HG03097 (cell line): ENCODE data around the gene WDR45B.

Experiments
- ATAC-seq: cut with Tn5 transposase; IDR thresholded peaks from one replicate; pipeline ENCODE4 v1.9.1; 2021; ENCODE audit not compliant: unreplicated experiment, low FRiP score

Gene WDR45B

DNA sequence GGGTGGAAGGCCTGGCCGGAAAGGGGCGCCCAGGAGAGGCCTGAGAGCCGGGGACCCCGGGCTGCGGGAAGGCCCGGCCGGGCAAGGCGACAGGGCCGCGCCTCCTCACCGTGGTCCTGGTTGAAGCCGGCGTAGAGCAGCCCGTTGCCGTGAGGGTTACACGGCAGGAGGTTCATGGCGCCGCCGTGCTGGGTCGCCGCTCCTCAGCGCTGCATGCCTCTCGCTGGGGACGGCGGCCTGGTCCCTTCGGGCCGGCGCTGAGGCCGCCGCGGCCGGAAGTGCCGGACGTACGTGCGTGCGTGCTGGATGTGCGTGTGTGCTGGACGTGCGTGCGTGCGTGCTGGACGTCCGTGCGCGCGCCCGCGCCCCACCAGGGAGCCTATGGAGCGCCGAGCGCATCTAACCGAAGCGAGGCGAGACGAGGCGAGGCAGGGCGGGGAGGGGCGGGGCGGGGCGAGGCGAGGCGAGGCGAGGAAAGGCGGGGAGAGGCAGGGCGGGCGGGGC, at the start of gene WDR45B:
TSS of gene WDR45B (minus strand) at position 280 of the 504 bp plus-strand sequence. CDS start at position 176, 104 bp downstream.
- ATAC-seq: peak; percentile 76

GRCh38 chr17:82697808-82698064, 49.5 kb upstream of the WDR45B start:
- ATAC-seq: no peak

DNA sequence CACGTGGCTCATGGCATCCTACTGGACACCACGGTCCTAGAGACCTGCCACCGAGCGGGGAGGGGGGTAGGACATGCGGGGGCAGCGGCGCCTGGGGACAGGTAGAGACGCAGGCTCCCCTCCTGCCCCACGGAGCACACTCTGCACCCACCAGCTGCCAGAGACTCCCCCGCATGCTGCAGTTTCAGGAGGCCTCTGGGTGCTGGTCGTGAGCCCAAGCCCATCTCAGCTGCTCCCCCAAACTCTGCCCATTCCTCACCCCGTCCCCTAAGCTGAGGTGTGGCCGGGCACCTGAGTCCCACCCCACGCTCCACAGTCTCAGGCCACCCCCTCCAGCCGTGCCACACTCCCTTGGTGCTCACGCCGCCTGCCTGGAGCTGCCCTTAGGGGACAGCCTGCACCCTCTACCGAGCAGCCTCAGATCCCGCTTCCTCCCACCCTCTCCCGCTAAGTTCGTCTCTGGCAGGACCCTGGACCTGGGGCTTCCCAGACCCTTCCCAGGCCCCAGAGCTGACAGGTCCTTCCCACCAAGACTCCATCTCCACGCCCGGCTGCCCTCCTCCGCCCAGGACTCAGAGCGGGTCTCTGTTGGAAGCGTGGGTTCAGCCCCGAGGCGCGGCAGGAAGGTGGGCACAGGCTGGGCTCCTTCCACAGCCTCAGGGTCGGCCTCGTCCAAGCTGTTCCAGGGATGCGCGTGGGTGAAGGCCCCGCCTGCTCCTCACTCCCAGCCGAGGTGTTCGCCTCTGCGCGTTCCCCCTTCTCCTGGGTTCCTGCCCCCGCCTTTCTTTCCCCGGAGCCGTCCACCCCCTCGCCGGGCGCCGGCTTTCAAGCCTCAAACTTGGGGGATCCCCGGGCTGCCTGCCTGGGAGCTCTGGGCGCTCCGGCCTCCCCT, 48.9 kb upstream of the WDR45B start:
- no peak for ATAC-seq

DNA sequence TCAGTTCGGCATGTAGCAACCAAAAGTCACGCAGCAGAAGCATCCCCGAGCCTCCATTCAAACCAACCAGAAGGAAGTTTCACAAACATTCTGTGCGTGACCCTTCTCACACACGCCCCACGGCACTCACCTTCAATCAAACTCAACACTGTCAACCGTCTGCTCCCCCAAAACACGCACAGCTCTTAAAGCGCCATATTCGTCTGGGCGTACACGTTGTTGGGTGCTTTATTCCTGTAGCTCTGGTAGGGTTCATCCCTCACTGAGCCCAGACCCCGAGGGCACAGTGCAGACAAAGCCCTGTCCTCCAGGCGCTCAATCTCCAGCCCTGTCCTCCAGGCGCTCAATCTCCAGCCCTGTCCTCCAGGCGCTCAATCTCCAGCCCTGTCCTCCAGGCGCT, 48.0 kb upstream of the WDR45B start:
- no peak for ATAC-seq

DNA sequence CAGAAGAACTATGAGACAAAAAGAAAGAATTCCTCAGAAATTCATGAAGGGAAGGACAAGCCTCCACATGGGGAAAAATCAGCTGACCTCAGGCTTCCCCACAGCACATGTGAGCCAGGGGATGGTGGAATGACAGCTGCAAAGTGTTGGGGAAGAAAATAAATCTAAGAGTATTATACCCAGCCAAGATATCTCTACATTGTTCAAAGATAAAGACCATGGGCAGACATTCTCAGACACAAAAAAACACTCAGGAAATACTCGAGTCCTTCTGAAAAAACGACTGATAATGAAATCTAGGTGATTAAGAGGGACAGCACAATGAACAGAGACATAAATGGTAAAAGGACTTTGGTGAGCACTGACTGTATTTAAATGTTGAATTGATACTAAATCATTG, 46.4 kb upstream of the WDR45B start:
- ATAC-seq: no peak

- ATAC-seq: no peak
Measured at GRCh38 chr17:82693168-82693867, 45.1 kb upstream of the WDR45B start.

DNA sequence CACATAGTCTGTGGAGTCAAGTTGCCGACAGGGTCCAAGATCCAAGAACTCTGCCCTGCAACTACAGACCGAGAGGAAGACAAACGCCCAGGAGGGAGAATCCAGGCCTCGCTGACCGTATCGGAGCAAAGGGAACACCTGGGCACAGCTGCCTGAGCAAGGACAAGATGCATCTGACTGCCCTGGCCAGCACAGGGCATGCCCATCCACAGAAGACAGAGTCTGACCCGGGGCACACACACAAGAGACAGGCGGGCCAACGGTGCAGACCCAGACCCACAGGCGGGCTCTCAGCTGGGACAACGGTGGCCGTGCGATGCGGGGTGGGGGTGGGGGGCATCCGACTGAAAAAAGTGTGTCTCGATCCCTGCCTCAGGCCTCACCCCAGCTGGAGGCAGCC, 44.0 kb upstream of the WDR45B start:
- ATAC-seq: no peak

GRCh38 chr17:82691714-82692113, 43.5 kb upstream of the WDR45B start:
- ATAC-seq: no peak

DNA sequence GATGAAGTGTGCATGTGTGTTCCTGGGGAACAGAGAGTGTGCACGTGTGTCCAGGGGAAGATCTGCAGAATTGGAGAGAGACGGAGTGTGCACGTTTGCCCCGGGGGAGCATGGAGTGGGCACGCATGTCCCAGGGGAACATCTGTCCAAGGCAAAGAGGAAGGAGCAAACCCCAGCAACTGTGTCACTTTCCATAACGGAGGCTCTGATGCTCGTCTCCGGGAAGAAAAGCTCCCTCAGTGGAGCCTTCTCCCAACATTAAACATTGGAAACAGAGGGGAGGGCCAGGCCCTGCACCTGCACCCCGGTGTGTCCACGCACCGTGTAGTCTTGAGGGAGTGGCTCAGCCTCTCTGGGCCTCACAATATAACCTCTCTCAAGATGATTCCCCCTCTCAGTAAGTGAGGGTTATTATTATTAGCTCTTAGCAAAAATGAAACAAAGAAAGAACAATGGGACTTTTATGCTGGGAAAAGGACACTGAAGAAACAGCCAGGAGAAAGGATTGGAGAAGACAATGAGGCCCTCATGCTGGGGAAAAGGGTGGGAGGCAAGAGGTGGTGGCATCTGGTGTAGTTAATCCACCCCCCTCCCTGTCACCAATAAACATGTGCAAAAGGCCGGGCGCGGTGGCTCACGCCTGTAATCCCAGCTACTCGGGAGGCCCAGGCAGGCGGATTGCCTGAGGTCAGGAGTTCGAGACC, 42.7 kb upstream of the WDR45B start:
- no peak for ATAC-seq

DNA sequence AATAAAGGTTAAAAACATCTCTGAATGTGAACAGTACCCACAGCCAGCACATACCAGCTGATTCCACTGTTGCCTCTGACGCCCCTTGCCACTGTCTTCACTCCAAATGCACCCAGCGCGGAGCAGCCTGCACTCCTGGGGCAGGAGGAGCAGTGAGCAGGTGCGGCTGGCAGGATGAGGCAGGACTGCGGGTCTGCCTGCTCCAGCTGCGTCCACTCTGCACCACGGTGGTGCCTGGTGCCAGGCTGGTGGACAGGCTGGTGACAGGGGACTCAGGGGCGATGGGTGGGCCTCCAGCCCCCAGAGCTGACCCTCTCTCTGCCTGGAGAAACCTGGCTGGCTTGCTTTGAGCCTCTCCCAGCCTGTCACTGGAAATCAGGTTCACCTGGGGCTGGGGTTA, 40.8 kb upstream of the WDR45B start:
- no peak for ATAC-seq

GRCh38 chr17:82687871-82688270, 39.6 kb upstream of the WDR45B start:
- no peak for ATAC-seq

DNA sequence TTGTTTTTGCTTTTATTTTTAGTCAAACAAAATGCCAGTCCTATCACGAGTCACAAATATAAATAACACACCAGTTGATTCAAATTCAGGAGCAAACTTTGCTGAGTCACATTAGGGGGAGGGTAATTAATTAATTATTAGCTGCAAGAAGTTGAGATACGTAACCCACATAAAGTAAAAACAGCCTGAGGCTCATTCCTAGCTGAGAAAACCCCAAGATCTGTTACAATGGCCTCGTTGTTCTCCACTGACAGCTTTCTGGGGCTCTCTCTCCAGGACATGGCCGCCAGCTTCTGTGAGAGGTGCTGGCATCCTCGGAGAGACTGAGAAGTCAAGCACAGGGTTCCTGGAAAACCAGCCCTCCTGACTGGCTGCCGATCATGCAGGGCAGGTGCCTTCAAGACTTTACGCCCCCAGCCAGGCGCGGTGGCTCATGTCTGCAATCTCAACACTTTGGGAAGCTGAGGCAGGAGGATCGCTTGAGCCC, 39.2 kb upstream of the WDR45B start:
- ATAC-seq: no peak

DNA sequence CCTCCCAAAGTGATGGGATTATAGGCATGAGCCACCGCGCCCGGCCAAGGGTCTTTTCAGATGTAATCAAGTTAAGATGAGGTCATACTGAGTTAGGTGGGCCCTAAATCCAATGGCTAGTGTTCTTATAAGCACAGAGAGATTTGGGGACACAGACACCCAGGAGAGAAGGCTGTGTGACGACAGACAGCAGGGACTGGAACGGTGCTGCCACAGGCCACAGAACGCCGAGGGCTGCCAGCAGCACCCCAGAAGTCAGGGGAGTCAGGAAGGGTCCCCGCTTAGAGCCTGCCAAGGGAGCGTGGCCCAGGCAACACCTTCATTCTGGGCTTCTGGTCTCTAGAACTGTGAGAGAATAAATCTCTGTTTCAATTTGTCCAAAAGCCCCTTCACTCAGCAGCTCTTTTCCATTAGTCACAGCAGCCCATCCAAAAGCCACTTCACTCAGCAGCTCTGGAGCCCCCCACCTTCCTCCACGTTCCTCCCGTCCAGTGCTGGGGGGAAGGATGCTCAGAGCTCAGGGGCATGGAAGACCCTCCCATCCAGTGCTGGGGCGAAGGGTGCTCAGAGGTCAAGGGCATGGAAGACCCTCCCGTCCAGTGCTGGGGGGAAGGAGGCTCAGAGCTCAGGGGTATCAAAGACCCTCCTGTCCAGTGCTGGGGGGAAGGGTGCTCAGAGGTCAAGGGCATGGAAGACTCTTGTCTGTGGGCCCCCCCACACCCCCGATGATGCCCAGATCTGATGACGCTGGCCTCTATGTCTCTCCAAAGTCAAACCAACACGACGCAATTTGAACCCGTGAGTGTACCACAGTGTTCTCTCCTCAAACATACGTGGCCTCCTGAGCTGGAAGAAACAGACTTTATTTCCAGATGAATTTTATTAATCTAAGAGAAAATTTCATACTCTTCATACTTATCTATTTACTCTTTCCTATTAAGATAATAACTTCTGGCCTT, 38.4 kb upstream of the WDR45B start:
- ATAC-seq: no peak

DNA sequence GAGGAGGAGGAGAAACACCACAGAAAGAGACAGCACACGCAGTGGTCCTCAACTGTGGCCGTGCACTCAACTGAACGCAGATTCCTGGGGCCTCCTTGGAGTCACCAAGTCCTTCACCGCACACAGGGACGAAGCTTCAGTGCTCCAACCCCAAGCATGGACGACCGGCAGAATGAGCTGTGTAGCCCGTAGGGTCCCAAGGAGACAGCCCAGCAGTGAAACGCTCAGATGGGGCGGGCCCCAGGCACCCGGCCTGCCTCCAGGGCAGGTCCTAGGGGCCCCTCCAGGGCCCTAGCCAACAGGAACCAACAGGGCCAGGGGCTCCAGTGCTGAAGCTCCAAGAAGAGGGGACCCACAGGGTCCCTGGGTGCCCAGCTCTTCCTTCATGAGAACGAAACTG, 37.0 kb upstream of the WDR45B start:
- ATAC-seq: no peak

- ATAC-seq: no peak
Measured at GRCh38 chr17:82684228-82684841, 36.1 kb upstream of the WDR45B start.

DNA sequence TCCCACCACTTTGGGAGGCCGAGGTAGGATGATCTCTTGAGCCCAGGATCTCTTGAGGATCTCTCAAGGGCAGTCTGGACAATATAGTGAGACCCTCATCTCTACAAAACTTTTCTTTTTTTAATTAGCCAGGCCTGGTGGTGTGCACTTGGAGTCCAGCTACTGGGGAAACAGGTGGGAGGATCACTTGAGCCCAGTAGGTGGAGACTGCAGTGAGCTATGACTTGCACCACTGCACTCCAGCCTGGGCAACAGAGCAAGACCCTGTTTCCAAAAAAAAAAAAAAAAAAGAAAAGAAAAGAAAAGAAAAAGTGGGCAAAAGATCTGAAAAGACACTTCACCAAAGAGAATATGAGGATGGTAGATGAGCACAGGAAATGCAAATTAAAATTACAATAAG, 35.3 kb upstream of the WDR45B start:
- ATAC-seq: no peak

- ATAC-seq: no peak
Measured at GRCh38 chr17:82681547-82681946, 33.3 kb upstream of the WDR45B start.

GRCh38 chr17:82679586-82680465, 31.6 kb upstream of the WDR45B start:
- ATAC-seq: no peak
